HUES48 (cell line): Measurements from ENCODE around the gene TRPV4.

Source experiments
- H3K27ac ChIP-seq: one replicate; pipeline ENCODE4 v1.7.0; 2013; ENCODE audit warnings: low read depth, low read length, inconsistent platforms
- H3K27me3 ChIP-seq: 2 replicates; pipeline ENCODE4 v1.6.1; 2013; ENCODE audit warnings: mild to moderate bottlenecking, low read length; ENCODE audit not compliant: control insufficient read depth, insufficient read depth
- H3K36me3 ChIP-seq: 2 replicates; pipeline ENCODE4 v1.6.1; 2013; ENCODE audit warnings: low read length; ENCODE audit not compliant: control insufficient read depth, insufficient read depth
- H3K4me1 ChIP-seq: 2 replicates; pipeline ENCODE4 v1.6.1; 2013; ENCODE audit warnings: mild to moderate bottlenecking, low read length; ENCODE audit not compliant: control insufficient read depth, insufficient read depth
- H3K4me3 ChIP-seq: 2 replicates; pipeline ENCODE4 v1.5.1; 2013; ENCODE audit warnings: mild to moderate bottlenecking, low read depth, low read length
- H3K9ac ChIP-seq: 2 replicates; pipeline ENCODE4 v1.6.1; 2013; ENCODE audit warnings: mild to moderate bottlenecking, low read depth, low read length, moderate library complexity
- H3K9me3 ChIP-seq: 2 replicates; pipeline ENCODE4 v1.6.1; 2013; ENCODE audit warnings: low read length; ENCODE audit not compliant: control insufficient read depth, insufficient read depth

Gene TRPV4

DNA sequence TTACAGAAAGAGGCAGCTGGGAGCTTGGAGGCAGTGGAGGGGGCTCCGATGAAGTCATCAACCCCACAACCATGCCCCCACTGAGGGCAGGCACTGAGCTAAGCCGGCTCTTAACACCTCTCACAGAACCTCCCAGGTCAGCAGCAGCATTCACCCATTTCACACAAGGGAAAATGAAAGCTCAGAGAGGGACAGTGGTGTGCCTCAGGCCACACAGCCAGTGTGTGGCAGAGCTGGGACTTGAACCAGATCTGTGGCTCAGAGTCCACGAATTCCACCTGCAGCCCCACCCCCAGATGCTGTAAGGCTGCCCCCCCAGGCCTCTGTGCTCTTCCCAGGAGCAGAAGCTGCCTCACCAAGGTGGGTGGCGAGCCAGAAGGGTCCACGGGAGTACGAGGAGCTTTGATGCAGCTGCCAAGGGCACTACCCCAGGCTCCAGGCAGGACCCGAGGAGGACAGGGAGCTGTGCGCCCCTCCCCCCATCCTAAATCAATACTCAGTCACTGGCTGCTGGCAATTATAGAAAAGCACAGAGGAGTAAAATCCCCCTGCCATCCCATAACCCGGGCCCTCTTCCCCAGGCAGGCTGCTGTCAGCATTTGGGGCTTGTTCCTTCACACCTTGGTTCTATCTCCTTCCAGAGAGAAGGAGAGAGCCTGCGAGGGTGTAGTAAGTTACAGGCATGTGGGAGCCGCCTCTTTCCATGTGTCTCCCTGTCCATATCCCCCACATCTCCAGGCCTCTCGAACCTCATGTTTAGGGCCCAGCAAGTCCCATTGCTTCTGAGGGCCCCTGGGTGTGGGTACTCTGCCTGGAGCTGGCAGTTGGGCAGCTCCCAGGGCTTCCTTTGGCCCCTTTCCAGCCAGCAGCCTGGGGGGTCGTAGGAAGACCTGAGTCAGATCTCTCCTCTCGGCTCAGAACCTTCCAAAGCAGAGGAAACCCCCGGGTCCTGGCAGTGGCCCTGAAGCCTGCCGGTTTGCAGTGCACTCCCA lies 72.0 kb downstream of the TRPV4 start:
- Histone ChIP-seq H3K4me3 (no peak overlapping the region), H3K9me3 (no peaks in the 10 kb centered on the region), H3K36me3 (no peaks in the 10 kb centered on the region), H3K9ac (no peak overlapping the region), H3K27me3 (no peaks in the 10 kb centered on the region), H3K4me1 (peaks cover 9% of the 10 kb centered on the region; the same call in 1 of the 2 replicates), H3K27ac (no peak overlapping the region)

GRCh38 chr12:109760031-109760929 lies 72.9 kb downstream of the TRPV4 start:
- H3K9me3 ChIP-seq: no peaks in the 10 kb centered on the region
- H3K4me1 ChIP-seq: peaks cover 9% of the 10 kb centered on the region; the same call in 1 of the 2 replicates
- no peaks in the 10 kb centered on the region for H3K36me3 ChIP-seq
- H3K27ac ChIP-seq: no peak overlapping the region
- no peaks in the 10 kb centered on the region for H3K27me3 ChIP-seq
- no peak overlapping the region for H3K9ac ChIP-seq
- H3K4me3 ChIP-seq: no peak overlapping the region

DNA sequence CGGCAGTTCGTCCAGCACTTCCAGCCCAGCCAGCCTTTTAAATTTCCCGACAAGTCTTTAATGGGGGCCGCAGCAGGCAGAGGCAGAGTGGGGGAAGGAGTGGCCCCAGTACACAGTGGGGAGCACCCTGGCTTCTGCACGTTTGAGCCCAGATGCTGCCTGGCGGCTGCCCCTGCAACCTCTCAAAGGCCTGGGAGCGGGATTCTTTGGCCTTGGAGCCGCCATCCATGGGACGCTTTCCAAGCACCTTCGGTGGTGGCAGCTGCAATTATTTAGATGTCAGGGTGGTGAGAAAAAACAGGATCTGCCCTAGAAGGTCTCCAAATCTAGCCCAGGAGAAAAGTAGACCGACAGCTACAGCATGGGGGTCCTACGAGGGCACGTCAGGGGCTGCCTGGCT lies 73.6 kb downstream of the TRPV4 start:
- no peak overlapping the region for H3K9ac ChIP-seq
- peaks cover 9% of the 10 kb centered on the region; the same call in 1 of the 2 replicates for H3K4me1 ChIP-seq
- H3K9me3 ChIP-seq: no peaks in the 10 kb centered on the region

DNA sequence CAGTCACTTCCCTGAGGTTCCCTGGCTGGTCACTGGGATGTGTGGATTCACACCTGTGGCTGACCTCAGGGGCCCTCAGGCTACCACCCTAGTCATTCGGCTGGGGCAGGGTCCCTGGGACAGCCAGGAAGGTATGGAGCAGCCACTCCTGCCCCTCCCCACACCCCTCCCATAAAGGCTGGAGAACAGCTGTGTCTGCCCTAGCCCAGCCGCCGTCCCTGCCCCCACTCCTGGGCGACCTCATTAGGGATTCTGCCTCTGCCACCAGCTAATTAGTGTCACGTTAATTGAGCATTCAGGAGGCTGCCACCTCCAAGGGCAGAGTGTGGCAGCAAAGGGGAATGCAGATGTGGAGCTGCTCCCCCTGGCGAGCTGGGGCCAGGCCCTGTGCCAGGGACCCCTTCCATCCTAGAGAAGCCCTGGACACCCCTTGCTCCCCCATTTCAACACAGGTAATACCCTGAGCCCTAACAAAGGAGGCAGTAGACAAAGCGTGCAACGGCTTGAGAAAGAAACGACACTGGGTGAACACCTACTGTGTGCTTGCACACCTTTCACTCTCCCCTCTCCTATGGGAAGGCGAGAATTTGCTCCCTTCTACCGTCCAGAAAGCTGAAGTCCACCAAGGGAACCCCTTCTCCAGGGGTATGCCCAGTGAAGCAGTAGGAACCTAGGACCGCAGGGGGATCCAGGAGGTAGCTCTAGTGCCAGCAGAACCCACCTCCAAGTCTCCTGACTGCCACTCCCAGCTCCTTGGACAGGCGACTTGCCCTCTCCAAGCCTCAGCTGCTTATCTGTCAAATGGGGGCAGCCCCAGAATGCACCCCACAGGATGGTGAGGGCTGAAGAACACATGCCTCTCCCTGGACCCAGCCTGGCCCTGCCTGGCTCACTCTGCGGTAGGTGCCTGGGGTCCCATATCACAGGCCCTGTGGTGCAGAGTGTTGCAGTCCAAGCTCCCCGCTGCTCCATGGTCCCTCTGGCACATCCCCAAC lies 74.5 kb downstream of the TRPV4 start:
- no peak overlapping the region for H3K4me3 ChIP-seq
- H3K9ac ChIP-seq: no peak overlapping the region
- H3K4me1 ChIP-seq: peaks cover 9% of the 10 kb centered on the region; the same call in 1 of the 2 replicates
- no peaks in the 10 kb centered on the region for H3K36me3 ChIP-seq
- no peak overlapping the region for H3K27ac ChIP-seq
- no peaks in the 10 kb centered on the region for H3K9me3 ChIP-seq
- no peaks in the 10 kb centered on the region for H3K27me3 ChIP-seq

More for the DNA sequence above, 73.6 kb downstream of the TRPV4 start:
- no peak overlapping the region for H3K27ac ChIP-seq
- no peaks in the 10 kb centered on the region for H3K27me3 ChIP-seq
- no peak overlapping the region for H3K4me3 ChIP-seq
- H3K36me3 ChIP-seq: no peaks in the 10 kb centered on the region

DNA sequence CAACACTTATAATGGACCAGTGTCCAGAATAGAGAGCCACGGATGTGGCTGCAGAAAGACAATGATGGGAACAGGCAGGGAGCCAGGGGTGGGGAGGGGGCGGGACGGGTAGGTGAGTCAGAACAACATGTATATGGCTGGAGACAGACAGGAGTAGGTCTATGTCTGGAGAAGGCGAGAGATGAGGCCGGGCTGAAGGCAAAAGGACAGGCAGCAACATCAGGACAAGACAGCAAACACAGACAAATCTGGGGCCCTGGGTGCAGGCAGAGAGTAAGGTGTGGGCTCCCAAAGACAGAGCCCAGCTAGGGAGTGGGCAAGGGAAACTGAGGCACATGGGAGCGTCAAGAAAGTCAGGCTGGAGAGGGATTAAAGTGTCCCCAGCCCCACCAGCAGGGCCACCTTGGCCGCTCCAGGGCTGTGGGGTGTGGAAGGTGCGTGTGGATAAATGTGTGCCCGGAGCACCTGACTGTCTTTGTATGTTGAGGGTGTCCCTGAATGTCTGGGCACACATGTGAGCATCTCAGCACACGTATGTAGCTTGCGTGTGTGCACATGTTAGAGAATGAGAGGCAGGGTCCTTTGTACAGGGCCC lies 75.4 kb downstream of the TRPV4 start:
- H3K4me3 ChIP-seq: no peak overlapping the region
- H3K27ac ChIP-seq: no peak overlapping the region
- H3K27me3 ChIP-seq: no peaks in the 10 kb centered on the region
- H3K36me3 ChIP-seq: no peaks in the 10 kb centered on the region
- H3K4me1 ChIP-seq: peaks cover 9% of the 10 kb centered on the region; the same call in 1 of the 2 replicates
- H3K9ac ChIP-seq: no peak overlapping the region
- H3K9me3 ChIP-seq: no peaks in the 10 kb centered on the region

DNA sequence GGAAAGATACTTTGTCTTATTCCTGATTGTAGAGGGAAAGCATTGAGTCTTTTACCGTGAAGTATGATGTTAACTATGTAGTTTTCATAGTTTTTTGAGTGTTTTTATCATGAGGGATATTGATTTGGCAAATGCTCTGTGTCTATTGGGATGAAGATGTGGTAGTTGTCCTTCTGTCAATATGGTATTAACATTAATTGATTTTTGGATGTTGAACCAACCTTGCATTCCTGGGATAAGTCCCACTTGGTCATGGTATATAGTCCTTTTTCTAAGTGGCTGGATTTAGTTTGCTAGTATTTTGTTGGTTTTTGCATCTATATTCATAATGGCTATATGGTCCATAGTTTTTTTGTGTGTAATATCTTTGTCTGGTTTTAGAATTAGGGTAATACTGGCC lies 76.7 kb downstream of the TRPV4 start:
- H3K36me3 ChIP-seq: no peaks in the 10 kb centered on the region
- H3K4me3 ChIP-seq: no peak overlapping the region
- H3K9me3 ChIP-seq: no peaks in the 10 kb centered on the region
- H3K27ac ChIP-seq: no peak overlapping the region
- no peak overlapping the region for H3K9ac ChIP-seq
- peaks cover 9% of the 10 kb centered on the region; the same call in 1 of the 2 replicates for H3K4me1 ChIP-seq
- no peaks in the 10 kb centered on the region for H3K27me3 ChIP-seq

DNA sequence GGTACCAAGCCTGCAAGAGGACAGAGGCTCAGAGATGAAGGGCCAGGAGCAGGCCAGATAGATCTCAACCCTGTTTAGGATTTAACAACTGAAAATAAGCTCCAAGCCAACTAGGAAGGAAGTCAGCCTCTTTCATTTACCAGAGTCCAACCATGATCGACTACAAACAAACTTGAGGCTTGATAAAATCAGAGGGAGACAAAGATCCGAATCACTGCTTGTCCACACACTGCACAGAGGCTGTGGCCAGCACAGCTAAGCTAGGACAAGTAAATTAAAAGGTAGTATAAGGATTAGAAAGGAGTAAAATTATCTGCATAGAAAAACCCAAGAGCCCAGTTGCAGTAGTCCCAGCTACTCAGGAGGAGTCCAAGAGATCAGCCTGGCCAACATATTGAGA lies 79.2 kb downstream of the TRPV4 start:
- H3K9ac ChIP-seq: no peak overlapping the region
- peaks cover 9% of the 10 kb centered on the region; the same call in 1 of the 2 replicates for H3K4me1 ChIP-seq
- H3K27me3 ChIP-seq: no peaks in the 10 kb centered on the region
- no peak overlapping the region for H3K4me3 ChIP-seq
- no peak overlapping the region for H3K27ac ChIP-seq
- H3K9me3 ChIP-seq: no peaks in the 10 kb centered on the region
- no peaks in the 10 kb centered on the region for H3K36me3 ChIP-seq

DNA sequence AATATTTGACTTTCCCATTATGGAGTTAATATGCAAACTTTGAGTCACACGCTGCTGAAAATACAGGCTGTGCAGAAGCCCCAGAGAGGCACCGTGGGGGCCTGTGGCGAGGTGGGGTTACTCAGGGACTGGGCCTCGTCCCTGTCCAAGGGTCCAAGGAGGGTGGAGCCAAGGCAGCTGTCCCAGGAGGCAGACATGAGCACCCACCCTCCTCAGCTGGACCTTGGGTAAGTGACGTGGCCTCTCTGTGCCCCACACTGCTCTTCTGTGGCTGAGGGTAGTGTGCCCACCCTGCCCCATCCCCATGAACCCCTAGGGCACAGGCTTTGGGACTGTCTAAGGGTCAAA lies 80.2 kb downstream of the TRPV4 start:
- Histone ChIP-seq H3K27ac (no peak overlapping the region), H3K9ac (no peak overlapping the region), H3K9me3 (no peaks in the 10 kb centered on the region), H3K4me3 (no peak overlapping the region), H3K27me3 (no peaks in the 10 kb centered on the region), H3K36me3 (no peaks in the 10 kb centered on the region), H3K4me1 (peaks cover 1% of the 10 kb centered on the region; the same call in 1 of the 2 replicates)

DNA sequence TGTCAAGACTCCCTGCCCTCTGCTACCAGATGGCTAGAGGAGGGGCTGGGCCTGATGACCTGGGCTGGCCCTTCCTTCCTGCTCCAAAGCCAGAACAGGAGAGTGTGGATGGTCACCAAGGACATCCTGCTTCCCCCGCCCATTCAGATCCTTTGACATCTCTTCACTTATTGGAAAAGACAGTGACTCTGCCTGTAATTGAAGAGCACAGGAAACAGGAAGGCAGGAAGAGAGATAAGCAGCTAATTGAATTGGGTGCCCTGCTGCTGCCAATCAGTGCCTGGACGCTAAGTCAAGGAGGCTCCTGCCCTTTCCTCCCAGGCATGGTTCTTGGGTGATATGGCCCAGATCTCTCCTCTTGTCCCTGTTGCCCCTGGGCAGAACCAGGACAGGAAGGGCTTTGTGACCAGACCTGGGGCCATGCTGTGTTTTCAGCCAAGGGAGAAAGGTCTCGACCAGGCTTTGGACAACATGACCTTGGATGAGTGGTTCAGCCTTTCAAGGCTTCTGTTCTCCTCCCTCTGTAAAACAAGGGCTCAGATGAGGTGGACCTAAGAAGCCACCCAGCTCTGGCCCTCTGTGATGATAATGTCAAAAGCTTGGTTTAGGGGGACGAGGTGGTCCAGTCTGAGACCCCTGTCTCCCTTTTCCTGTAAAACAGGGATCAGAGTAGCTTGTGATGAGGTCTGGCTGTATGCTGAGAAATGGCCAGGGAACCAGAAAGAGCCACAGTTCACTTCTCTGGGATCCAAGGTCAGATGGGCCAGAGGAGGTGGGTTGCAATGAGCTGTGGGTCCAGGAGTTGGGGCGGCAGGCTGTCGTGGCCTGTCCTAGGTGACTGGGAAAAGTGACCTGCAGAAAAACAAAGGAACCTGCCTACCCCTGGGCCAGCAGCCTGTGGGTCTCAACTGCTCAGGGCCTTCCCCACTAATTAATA lies 80.8 kb downstream of the TRPV4 start:
- Histone ChIP-seq H3K4me3 (no peak overlapping the region), H3K27me3 (no peaks in the 10 kb centered on the region), H3K4me1 (no peaks in the 10 kb centered on the region), H3K9ac (no peak overlapping the region), H3K36me3 (no peaks in the 10 kb centered on the region), H3K9me3 (no peaks in the 10 kb centered on the region), H3K27ac (no peak overlapping the region)
